ENCODE measurements around the gene C16orf86.

GRCh38 chr16:67667453-67667816 lies 821 bp downstream of the C16orf86 start:
- no peak for TF ChIP-seq POLR2A (IDR thresholded peaks at IDR 0.05; ENCODE audit: low read length)
- TF ChIP-seq GATA1 (IDR thresholded peaks at IDR 0.05; ENCODE audit: low read depth, low read length): no peak

Data from erythroblast (primary cell).